ENCODE measurements around the gene GPR39.

The GPR39 gene

GRCh38 chr2:132608311-132608710 is 191.7 kb downstream of the GPR39 start:
- ATAC-seq (replicated peaks): no peak
- Mint-ChIP-seq H3K4me3 (no peak overlapping the region), H3K27ac (no peak overlapping the region), H3K9me3 (peaks cover 0 to 4% of the 10 kb centered on the region in 2 donors), H3K4me1 (no peaks in the 10 kb centered on the region), H3K36me3 (no peaks in the 10 kb centered on the region), H3K27me3 (peaks cover 0 to 3% of the 10 kb centered on the region in 2 donors)
- DNase-seq: no peak

GRCh38 chr2:132609101-132609890 is 192.7 kb downstream of the GPR39 start:
- DNase-seq (no peak), ATAC-seq (replicated peaks) (no peak)
- H3K4me3 Mint-ChIP-seq: no peak overlapping the region
- H3K36me3 Mint-ChIP-seq: no peaks in the 10 kb centered on the region
- peaks cover 0 to 3% of the 10 kb centered on the region in 2 donors for H3K27me3 Mint-ChIP-seq
- peaks cover 0 to 4% of the 10 kb centered on the region in 2 donors for H3K9me3 Mint-ChIP-seq
- H3K27ac Mint-ChIP-seq: no peak overlapping the region
- no peaks in the 10 kb centered on the region for H3K4me1 Mint-ChIP-seq

- no peaks in the 10 kb centered on the region for H3K4me1 Mint-ChIP-seq
- H3K9me3 Mint-ChIP-seq: peaks cover 0 to 2% of the 10 kb centered on the region in 2 donors
- no peak overlapping the region for H3K27ac Mint-ChIP-seq
- ATAC-seq (replicated peaks): no peak
- DNase-seq: no peak
- no peaks in the 10 kb centered on the region for H3K36me3 Mint-ChIP-seq
- no peaks in the 10 kb centered on the region for H3K27me3 Mint-ChIP-seq
- H3K4me3 Mint-ChIP-seq: no peak overlapping the region
Measured at GRCh38 chr2:132611719-132612118, 195.1 kb downstream of the GPR39 start.

GRCh38 chr2:132615329-132616085 is 198.9 kb downstream of the GPR39 start:
- H3K9me3 Mint-ChIP-seq: no peaks in the 10 kb centered on the region
- no peaks in the 10 kb centered on the region for H3K4me1 Mint-ChIP-seq
- no peaks in the 10 kb centered on the region for H3K27me3 Mint-ChIP-seq
- H3K27ac Mint-ChIP-seq: no peak overlapping the region
- DNase-seq (no peak), ATAC-seq (replicated peaks) (no peak)
- no peaks in the 10 kb centered on the region for H3K36me3 Mint-ChIP-seq
- no peak overlapping the region for H3K4me3 Mint-ChIP-seq

- no peaks in the 10 kb centered on the region for H3K4me1 Mint-ChIP-seq
Measured at GRCh38 chr2:132617989-132618388, 201.4 kb downstream of the GPR39 start.

GRCh38 chr2:132618734-132619133 is 202.1 kb downstream of the GPR39 start:
- no peak overlapping the region for H3K27ac Mint-ChIP-seq
- no peaks in the 10 kb centered on the region for H3K9me3 Mint-ChIP-seq
- H3K27me3 Mint-ChIP-seq: no peaks in the 10 kb centered on the region
- no peaks in the 10 kb centered on the region for H3K4me1 Mint-ChIP-seq
- no peaks in the 10 kb centered on the region for H3K36me3 Mint-ChIP-seq
- DNase-seq: no peak
- ATAC-seq (replicated peaks): no peak
- H3K4me3 Mint-ChIP-seq: no peak overlapping the region

More at GRCh38 chr2:132617989-132618388, 201.4 kb downstream of the GPR39 start:
- no peak overlapping the region for H3K4me3 Mint-ChIP-seq
- no peaks in the 10 kb centered on the region for H3K36me3 Mint-ChIP-seq
- no peak for ATAC-seq (replicated peaks)
- no peaks in the 10 kb centered on the region for H3K9me3 Mint-ChIP-seq
- no peak for DNase-seq
- H3K27me3 Mint-ChIP-seq: no peaks in the 10 kb centered on the region
- H3K27ac Mint-ChIP-seq: no peak overlapping the region

GRCh38 chr2:132620115-132620514 is 203.5 kb downstream of the GPR39 start:
- ATAC-seq (replicated peaks): no peak
- H3K27ac Mint-ChIP-seq: no peak overlapping the region
- DNase-seq: no peak
- H3K27me3 Mint-ChIP-seq: no peaks in the 10 kb centered on the region
- H3K4me1 Mint-ChIP-seq: no peaks in the 10 kb centered on the region
- H3K36me3 Mint-ChIP-seq: no peaks in the 10 kb centered on the region
- H3K4me3 Mint-ChIP-seq: no peak overlapping the region
- no peaks in the 10 kb centered on the region for H3K9me3 Mint-ChIP-seq

- DNase-seq (no peak), ATAC-seq (replicated peaks) (no peak)
- Mint-ChIP-seq H3K4me1 (no peaks in the 10 kb centered on the region), H3K4me3 (no peak overlapping the region), H3K9me3 (no peaks in the 10 kb centered on the region), H3K36me3 (no peaks in the 10 kb centered on the region), H3K27me3 (no peaks in the 10 kb centered on the region), H3K27ac (no peak overlapping the region)
Measured at GRCh38 chr2:132621131-132621875, 204.7 kb downstream of the GPR39 start.

- no peaks in the 10 kb centered on the region for H3K4me1 Mint-ChIP-seq
- no peak overlapping the region for H3K27ac Mint-ChIP-seq
- DNase-seq: no peak
- ATAC-seq (replicated peaks): no peak
- H3K9me3 Mint-ChIP-seq: no peaks in the 10 kb centered on the region
- H3K4me3 Mint-ChIP-seq: no peak overlapping the region
- no peaks in the 10 kb centered on the region for H3K27me3 Mint-ChIP-seq
- no peaks in the 10 kb centered on the region for H3K36me3 Mint-ChIP-seq
Measured at GRCh38 chr2:132623096-132623839, 206.7 kb downstream of the GPR39 start.

GRCh38 chr2:132627536-132627935 is 210.9 kb downstream of the GPR39 start:
- Mint-ChIP-seq H3K27me3 (no peaks in the 10 kb centered on the region), H3K9me3 (peaks cover 0 to 2% of the 10 kb centered on the region in 2 donors), H3K27ac (no peak overlapping the region), H3K4me3 (no peak overlapping the region), H3K4me1 (no peaks in the 10 kb centered on the region), H3K36me3 (no peaks in the 10 kb centered on the region)
- ATAC-seq (replicated peaks) (no peak), DNase-seq (no peak)

- DNase-seq (no peak), ATAC-seq (replicated peaks) (no peak)
- H3K9me3 Mint-ChIP-seq: peaks cover 7 to 10% of the 10 kb centered on the region in 2 donors
- no peak overlapping the region for H3K4me3 Mint-ChIP-seq
- H3K27ac Mint-ChIP-seq: no peak overlapping the region
- H3K27me3 Mint-ChIP-seq: peaks cover 0 to 3% of the 10 kb centered on the region in 2 donors
- H3K4me1 Mint-ChIP-seq: no peaks in the 10 kb centered on the region
- H3K36me3 Mint-ChIP-seq: no peaks in the 10 kb centered on the region
Measured at GRCh38 chr2:132632000-132632649, 215.5 kb downstream of the GPR39 start.

GRCh38 chr2:132633635-132634034 is 217.0 kb downstream of the GPR39 start:
- H3K36me3 Mint-ChIP-seq: no peaks in the 10 kb centered on the region
- H3K27ac Mint-ChIP-seq: no peak overlapping the region
- peaks cover 7 to 10% of the 10 kb centered on the region in 2 donors for H3K9me3 Mint-ChIP-seq
- H3K4me1 Mint-ChIP-seq: no peaks in the 10 kb centered on the region
- DNase-seq (no peak), ATAC-seq (replicated peaks) (no peak)
- H3K27me3 Mint-ChIP-seq: peaks cover 0 to 3% of the 10 kb centered on the region in 2 donors
- H3K4me3 Mint-ChIP-seq: no peak overlapping the region

GRCh38 chr2:132636346-132636745 is 219.7 kb downstream of the GPR39 start:
- no peak overlapping the region for H3K27ac Mint-ChIP-seq
- no peak overlapping the region for H3K4me3 Mint-ChIP-seq

More at GRCh38 chr2:132636346-132636745, 219.7 kb downstream of the GPR39 start:
- DNase-seq: no peak
- Mint-ChIP-seq H3K4me1 (no peaks in the 10 kb centered on the region), H3K9me3 (peaks cover 7 to 8% of the 10 kb centered on the region in 2 donors), H3K27me3 (peaks cover 0 to 3% of the 10 kb centered on the region in 2 donors), H3K36me3 (no peaks in the 10 kb centered on the region)
- no peak for ATAC-seq (replicated peaks)

Measured in stimulated activated naive B cell treated with anti-CD40 and anti-IgM and Interleukin-4, amounts not matched to agents 10 μg/mL and 1 μg/mL and 100 μg/mL, for 72 hours (primary cell).